Measurements from ENCODE around the gene CCND2.

CCND2 gene

GRCh38 chr12:4278329-4279197 lies 5.0 kb downstream of the CCND2 start:
- no peak for DNase-seq

GRCh38 chr12:4279198-4279690 lies 5.7 kb downstream of the CCND2 start:
- DNase-seq: no peak

GRCh38 chr12:4280351-4281163 lies 7.0 kb downstream of the CCND2 start:
- no peak for DNase-seq

GRCh38 chr12:4281173-4281654 lies 7.7 kb downstream of the CCND2 start:
- no peak for DNase-seq

- DNase-seq: no peak
These were observed 8.7 kb downstream of the CCND2 start for GRCh38 chr12:4282103-4282891.

GRCh38 chr12:4282892-4283511 lies 9.4 kb downstream of the CCND2 start:
- no peak for DNase-seq

GRCh38 chr12:4283512-4284255 lies 10.1 kb downstream of the CCND2 start:
- no peak for DNase-seq

- no peak for DNase-seq
These were observed 10.7 kb downstream of the CCND2 start for GRCh38 chr12:4284306-4284705.

- DNase-seq: no peak
These were observed 11.5 kb downstream of the CCND2 start for GRCh38 chr12:4285070-4285469.

GRCh38 chr12:4286228-4286627 lies 12.7 kb downstream of the CCND2 start:
- DNase-seq: no peak

GRCh38 chr12:4286771-4287317 lies 13.3 kb downstream of the CCND2 start:
- no peak for DNase-seq

- peak; percentile 83 for DNase-seq
These were observed 14.0 kb downstream of the CCND2 start for GRCh38 chr12:4287325-4288211.

- DNase-seq: no peak
These were observed 15.0 kb downstream of the CCND2 start for GRCh38 chr12:4288296-4289131.

- no peak for DNase-seq
These were observed 15.8 kb downstream of the CCND2 start for GRCh38 chr12:4289231-4289878.

GRCh38 chr12:4289998-4290790 lies 16.6 kb downstream of the CCND2 start:
- no peak for DNase-seq

- DNase-seq: no peak
These were observed 18.9 kb downstream of the CCND2 start for GRCh38 chr12:4292341-4293073.
